CD14-positive monocyte (primary cell): ENCODE data around the gene RNF157. TPM values are rescaled to one million over a fixed set of nuclear protein-coding genes. Genes with fewer than 3 reads are reported as not detected.

Experiments
- DNase-seq, 3 donors: peaks; one replicate each; pipeline ENCODE4 v3.0.0-alpha.2; 2011 to 2022
- H2AFZ ChIP-seq: 2 replicates; pipeline ENCODE4 v1.6.0; 2012; ENCODE audit warnings: mild to moderate bottlenecking, low read depth, low read length, inconsistent platforms; ENCODE audit not compliant: insufficient read depth, poor library complexity, severe bottlenecking
- H3K27ac ChIP-seq, 2 donors: 1 replicate in 1 of 2; 2 replicates in 1 of 2; pipeline ENCODE4 v1.5.1; 2012 to 2013; ENCODE audit warnings: low read length in 2 of 2, control low read depth in 1 of 2, inconsistent platforms in 1 of 2, low read depth in 1 of 2, mild to moderate bottlenecking in 1 of 2
- H3K27me3 ChIP-seq, 2 donors: one replicate each; pipeline versions ENCODE4 v1.6.0 to v1.6.1; 2011 to 2013; ENCODE audit warnings: low read length in 2 of 2; ENCODE audit not compliant: control insufficient read depth in 2 of 2, insufficient read depth in 2 of 2
- H3K36me3 ChIP-seq, 2 donors: replicated peaks in 1 of 2; 1 replicate in 1 of 2; 2 replicates in 1 of 2; pipeline versions ENCODE4 v1.5.1 to v1.6.1; 2012 to 2013; ENCODE audit warnings: low read length in 2 of 2, control low read depth in 1 of 2, inconsistent platforms in 1 of 2, mild to moderate bottlenecking in 1 of 2; ENCODE audit not compliant: insufficient read depth in 2 of 2, control insufficient read depth in 1 of 2
- H3K4me1 ChIP-seq, 2 donors: 1 replicate in 1 of 2; 2 replicates in 1 of 2; pipeline versions ENCODE4 v1.5.1 to v1.6.1; 2012 to 2013; ENCODE audit warnings: low read length in 2 of 2, control low read depth in 1 of 2, inconsistent platforms in 1 of 2, mild to moderate bottlenecking in 1 of 2, moderate library complexity in 1 of 2; ENCODE audit not compliant: insufficient read depth in 2 of 2, control insufficient read depth in 1 of 2
- H3K4me2 ChIP-seq: replicated peaks from 2 replicates; pipeline ENCODE3; 2012; ENCODE audit warnings: low read length, moderate library complexity, mild to moderate bottlenecking; ENCODE audit not compliant: poor library complexity, severe bottlenecking; ENCODE audit errors: extremely low read depth
- H3K4me3 ChIP-seq, 3 experiments: fragments of 200-600 bp in 1 of 3; sonication (generic) in 1 of 3; replicated peaks in 1 of 3; 1 replicate in 2 of 3; 2 replicates in 1 of 3; pipeline ENCODE4 v1.5.1; 2011 to 2013; ENCODE audit warnings: low read length in 3 of 3, mild to moderate bottlenecking in 3 of 3, control low read depth in 2 of 3, low read depth in 2 of 3, inconsistent platforms in 1 of 3, moderate library complexity in 1 of 3
- H3K79me2 ChIP-seq: 2 replicates; pipeline ENCODE4 v1.6.0; 2012; ENCODE audit warnings: mild to moderate bottlenecking, control low read depth, inconsistent platforms, low read length, moderate library complexity; ENCODE audit not compliant: insufficient read depth
- H3K9ac ChIP-seq: 2 replicates; pipeline ENCODE4 v1.6.0; 2017; ENCODE audit warnings: low read length, mild to moderate bottlenecking; ENCODE audit not compliant: insufficient read depth, poor library complexity, severe bottlenecking
- H3K9me3 ChIP-seq, 2 donors: replicated peaks in 1 of 2; 1 replicate in 1 of 2; 2 replicates in 1 of 2; pipeline versions ENCODE4 v1.5.1 to v1.6.1; 2012 to 2013; ENCODE audit warnings: low read length in 2 of 2, control low read depth in 1 of 2; ENCODE audit not compliant: control insufficient read depth in 1 of 2, insufficient read depth in 1 of 2
- H4K20me1 ChIP-seq: 2 replicates; pipeline ENCODE4 v1.6.0; 2012; ENCODE audit warnings: mild to moderate bottlenecking, low read length, control low read depth, moderate library complexity; ENCODE audit not compliant: insufficient read depth
- H3K27ac Mint-ChIP-seq, 7 donors: one replicate each; pipeline ENCODE4 v1.8.0; 2020; ENCODE audit warnings: mild to moderate bottlenecking in 7 of 7, mixed read lengths in 7 of 7, moderate library complexity in 6 of 7, inconsistent platforms in 2 of 7
- H3K27me3 Mint-ChIP-seq, 3 donors: one replicate each; pipeline ENCODE4 v1.8.0; 2021 to 2022; ENCODE audit warnings: low read depth in 3 of 3, mild to moderate bottlenecking in 3 of 3, mixed read lengths in 3 of 3, moderate library complexity in 3 of 3, inconsistent platforms in 1 of 3
- H3K36me3 Mint-ChIP-seq, 2 donors: one replicate each; pipeline ENCODE4 v1.8.0; 2020; ENCODE audit warnings: mixed read lengths in 2 of 2, inconsistent platforms in 1 of 2, mild to moderate bottlenecking in 1 of 2
- H3K4me1 Mint-ChIP-seq: one replicate; pipeline ENCODE4 v1.8.0; 2020; ENCODE audit warnings: mild to moderate bottlenecking, mixed read lengths
- H3K4me3 Mint-ChIP-seq, 2 donors: one replicate each; pipeline ENCODE4 v1.8.0; 2020; ENCODE audit warnings: mild to moderate bottlenecking in 2 of 2, mixed read lengths in 2 of 2, moderate library complexity in 1 of 2
- H3K9me3 Mint-ChIP-seq, 7 donors: one replicate each; pipeline ENCODE4 v1.8.0; 2020 to 2022; ENCODE audit warnings: mixed read lengths in 7 of 7, mild to moderate bottlenecking in 6 of 7, moderate library complexity in 6 of 7, inconsistent platforms in 2 of 7
- CTCF ChIP-seq: fragments of 200-600 bp; IDR thresholded peaks from one replicate; pipeline ENCODE4 v1.8.0; 2022; ENCODE audit warnings: antibody characterized with exemption, mild to moderate bottlenecking
- WGBS: methylation state at CpG from one replicate; pipeline ENCODE4 v1.1.5; 2013; ENCODE audit warnings: missing lambda C conversion rate; ENCODE audit not compliant: insufficient coverage; 5-methylcytosine and 5-hydroxymethylcytosine counted together
- intact Hi-C, 2 donors: fragments of 100-400 bp; cut with micrococcal nuclease; formaldehyde crosslinking; loops; one replicate each; pipeline versions ENCODE4 v1.15.0 to v1.15.1; 2023
- polyA plus RNA-seq, 3 donors: library from polyadenylated mRNA; depleted of rRNA in 1 of 3; unstranded in 2 of 3; stranded (reverse) in 1 of 3; fragments of 300-500 nt in 2 of 3; fragments of >200 nt in 1 of 3; fragmentation: Illumina TruSeq in 2 of 3; gene quantifications; 1 replicate in 2 of 3; 2 replicates in 1 of 3; pipeline ENCODE4 v1.2.3, GENCODE V29; 2012 to 2021

Gene RNF157
- polyA plus RNA-seq, 3 donors: 0.03 TPM; not detected in 2

- H4K20me1 ChIP-seq: no peaks in the 10 kb centered on the region
- H3K36me3 ChIP-seq: no peaks in the 10 kb centered on the region
- no peak for TF ChIP-seq CTCF
- no peak overlapping the region for H3K9ac ChIP-seq
- Mint-ChIP-seq H3K27me3 (peaks cover 0 to 5% (median 5%) of the 10 kb centered on the region in 3 donors), H3K27ac (no peak overlapping the region), H3K4me1 (peaks cover 15% of the 10 kb centered on the region), H3K9me3 (no peaks in the 10 kb centered on the region), H3K4me3 (no peak overlapping the region), H3K36me3 (no peaks in the 10 kb centered on the region)
- no peaks in the 10 kb centered on the region for H3K27me3 ChIP-seq
- intact Hi-C loops: loop anchor here in 1 of 2 donors (5.0 to 10.0 kb wide), 2 partner anchors 59 to 83 kb away; partner anchors contain the start of gene UBALD2
- DNase-seq: no peak
- H3K27ac ChIP-seq: no peak overlapping the region
- no peaks in the 10 kb centered on the region for H3K9me3 ChIP-seq
- H3K4me3 ChIP-seq: no peak overlapping the region
- peaks cover 0 to 7% of the 10 kb centered on the region in 2 donors for H3K4me1 ChIP-seq
- H3K4me2 ChIP-seq: no peak overlapping the region
- no CpG with 5 or more reads among the region's 2 CpGs for WGBS
- H2AFZ ChIP-seq: no peak overlapping the region
- H3K79me2 ChIP-seq: no peaks in the 10 kb centered on the region
Measured at GRCh38 chr17:76184290-76184689, 56.0 kb downstream of the RNF157 start.

GRCh38 chr17:76182016-76182764, 58.1 kb downstream of the RNF157 start:
- H3K9ac ChIP-seq: no peak overlapping the region
- H2AFZ ChIP-seq: peak overlapping the region; percentile 59
- no peaks in the 10 kb centered on the region for H3K36me3 ChIP-seq
- H3K27ac ChIP-seq: no peak overlapping the region
- H3K9me3 Mint-ChIP-seq: no peaks in the 10 kb centered on the region
- peak overlapping the region in 1 of 7 donors; percentile 57 for H3K27ac Mint-ChIP-seq
- peaks cover 0 to 7% of the 10 kb centered on the region in 2 donors for H3K4me1 ChIP-seq
- H3K36me3 Mint-ChIP-seq: no peaks in the 10 kb centered on the region
- peak overlapping the region; percentile 41 to 63 for H3K4me3 Mint-ChIP-seq
- peaks cover 0 to 6% (median under 1%) of the 10 kb centered on the region in 3 donors for H3K27me3 Mint-ChIP-seq
- peak; percentile 87 for TF ChIP-seq CTCF
- no peaks in the 10 kb centered on the region for H3K27me3 ChIP-seq
- peaks cover 10% of the 10 kb centered on the region for H3K4me1 Mint-ChIP-seq
- H3K4me3 ChIP-seq: no peak overlapping the region
- WGBS: 20% methylated on average over 3 of the region's 11 CpGs
- H3K79me2 ChIP-seq: no peaks in the 10 kb centered on the region
- intact Hi-C loops: loop anchor here in 1 of 2 donors (5.0 to 10.0 kb wide), 2 partner anchors 57 to 85 kb away; partner anchors contain the start of gene UBALD2
- no peak overlapping the region for H3K4me2 ChIP-seq
- H3K9me3 ChIP-seq: no peaks in the 10 kb centered on the region
- DNase-seq: peak; percentile 81 to 88 (median 88)
- no peaks in the 10 kb centered on the region for H4K20me1 ChIP-seq
